Neural cell (in vitro differentiated cells): Measurements from ENCODE around the gene ARHGAP35. TPM values are rescaled to one million over a fixed set of nuclear protein-coding genes. Genes with fewer than 3 reads are reported as not detected.
"Not testable (repeated sequence)": the region's sequence is repeated elsewhere in the genome, so short reads cannot be mapped to it uniquely, and the experiment has no call there.

Experiments used
- H2AFZ ChIP-seq: fragments of 200-600, 300-800 bp; sonication (generic), shearing (Covaris generic); 2 replicates; pipeline ENCODE4 v1.6.0; 2014; ENCODE audit warnings: low read depth, mild to moderate bottlenecking, antibody characterized with exemption, low read length, moderate library complexity
- H3F3A ChIP-seq: fragments of 200-600 bp; shearing (Covaris generic); 2 replicates; pipeline ENCODE4 v1.6.1; 2016; ENCODE audit warnings: mild to moderate bottlenecking, moderate library complexity, mixed read lengths, antibody characterized with exemption, low read length; ENCODE audit not compliant: insufficient read depth, poor library complexity, severe bottlenecking
- H3K27ac ChIP-seq: fragments of 200-600, 300-800 bp; sonication (generic), shearing (Covaris generic); 2 replicates; pipeline ENCODE4 v1.5.1; 2014; ENCODE audit warnings: mild to moderate bottlenecking, low read length, moderate library complexity
- H3K27me3 ChIP-seq: fragments of 300-800, 200-600 bp; sonication (generic), shearing (Covaris generic); 2 replicates; pipeline ENCODE4 v1.6.0; 2014; ENCODE audit warnings: mild to moderate bottlenecking, low read depth, low read length, moderate library complexity; ENCODE audit not compliant: insufficient read depth
- H3K36me3 ChIP-seq: fragments of 300-800, 200-600 bp; sonication (generic), shearing (Covaris generic); 2 replicates; pipeline ENCODE4 v1.5.1; 2014; ENCODE audit warnings: mild to moderate bottlenecking, antibody characterized with exemption, low read length, moderate library complexity; ENCODE audit not compliant: insufficient read depth
- H3K4me2 ChIP-seq: fragments of 300-800, 200-600 bp; sonication (generic), shearing (Covaris generic); 2 replicates; pipeline ENCODE4 v1.6.0; 2014; ENCODE audit warnings: mild to moderate bottlenecking, low read length
- H3K4me3 ChIP-seq: fragments of 300-800, 200-600 bp; sonication (generic), shearing (Covaris generic); 2 replicates; pipeline ENCODE4 v1.5.1; 2014; ENCODE audit warnings: mild to moderate bottlenecking, low read length, moderate library complexity
- H3K79me2 ChIP-seq: fragments of 200-600 bp; shearing (Covaris generic); replicated peaks from 2 replicates; pipeline ENCODE4 v1.6.0; 2014; ENCODE audit warnings: mild to moderate bottlenecking, low read length, moderate library complexity; ENCODE audit not compliant: insufficient read depth
- H3K9ac ChIP-seq: fragments of 300-800, 200-600 bp; sonication (generic), shearing (Covaris generic); 2 replicates; pipeline ENCODE4 v1.6.1; 2016; ENCODE audit warnings: mild to moderate bottlenecking, low read length, mixed read lengths
- H3K9me2 ChIP-seq: fragments of 200-600 bp; shearing (Covaris generic); 2 replicates; pipeline ENCODE4 v1.6.1; 2016; ENCODE audit warnings: mild to moderate bottlenecking, low read length, mixed read lengths; ENCODE audit not compliant: insufficient read depth
- H3K9me3 ChIP-seq: fragments of 200-600, 300-800 bp; sonication (generic), shearing (Covaris generic); 2 replicates; pipeline ENCODE4 v1.6.1; 2016; ENCODE audit warnings: mild to moderate bottlenecking, mixed run types, low read length, moderate library complexity, mixed read lengths
- H4K20me1 ChIP-seq: fragments of 200-600 bp; shearing (Covaris generic); 2 replicates; pipeline ENCODE4 v1.6.1; 2016; ENCODE audit warnings: mild to moderate bottlenecking, mixed run types; ENCODE audit not compliant: insufficient read depth
- CTCF ChIP-seq: fragments of 450-650 bp; IDR thresholded peaks from 2 replicates; pipeline ENCODE4 v1.5.1; 2014; ENCODE audit warnings: antibody characterized with exemption, mild to moderate bottlenecking, moderate library complexity; ENCODE audit not compliant: poor library complexity, severe bottlenecking
- EP300 ChIP-seq: fragments of 450-650 bp; conservative IDR thresholded peaks from 2 replicates; pipeline ENCODE4 v1.6.1; 2014; ENCODE audit warnings: antibody characterized with exemption, mild to moderate bottlenecking, moderate library complexity; ENCODE audit not compliant: poor library complexity, severe bottlenecking
- EZH2 ChIP-seq: fragments of 200-600, 300-800 bp; shearing (Covaris generic), sonication (generic); IDR thresholded peaks from 2 replicates; pipeline ENCODE4 v1.6.1; 2014; ENCODE audit warnings: antibody characterized with exemption, low read length, borderline replicate concordance, mild to moderate bottlenecking; ENCODE audit not compliant: insufficient read depth, poor library complexity, severe bottlenecking
- MXI1 ChIP-seq: fragments of 450-650 bp; conservative IDR thresholded peaks from 2 replicates; pipeline ENCODE4 v1.6.1; 2014; ENCODE audit warnings: antibody characterized with exemption, mild to moderate bottlenecking; ENCODE audit not compliant: poor library complexity, severe bottlenecking
- POLR2AphosphoS5 ChIP-seq: IDR thresholded peaks from 2 replicates; pipeline ENCODE4 v1.6.1; 2012
- RAD21 ChIP-seq: fragments of 450-650 bp; conservative IDR thresholded peaks from 2 replicates; pipeline ENCODE4 v1.6.1; 2014; ENCODE audit warnings: antibody characterized with exemption, mild to moderate bottlenecking, moderate library complexity
- REST ChIP-seq: IDR thresholded peaks from 2 replicates; pipeline ENCODE4 v1.6.1; 2012; ENCODE audit warnings: borderline replicate concordance
- SMC3 ChIP-seq: fragments of 450-650 bp; conservative IDR thresholded peaks from 2 replicates; pipeline ENCODE4 v1.6.1; 2014; ENCODE audit warnings: antibody characterized with exemption, mild to moderate bottlenecking, moderate library complexity; ENCODE audit not compliant: poor library complexity
- TAF1 ChIP-seq: IDR thresholded peaks from 2 replicates; pipeline ENCODE4 v1.6.1; 2012; ENCODE audit warnings: low read depth
- polyA plus RNA-seq: library from polyadenylated mRNA; depleted of rRNA; stranded (reverse); fragments of >200 nt; gene quantifications from 2 replicates; pipeline ENCODE4 v1.2.3, GENCODE V29; 2014

ARHGAP35 gene
- polyA plus RNA-seq, 1 donor from 2014 or later, result 29.5 TPM

- Histone ChIP-seq H3K9ac (peak within 1 kb of the TSS; percentile 84), H3K27me3 (no peaks in the 10 kb centered on the region), H3K4me2 (peak within 1 kb of the TSS; percentile 83), H3K79me2 (peaks cover 4% of the 10 kb centered on the region), H3K4me3 (peak within 1 kb of the TSS; percentile 80), H4K20me1 (no peaks in the 10 kb centered on the region), H3F3A (peaks cover 5% of the 10 kb centered on the region), H3K27ac (peak within 1 kb of the TSS; percentile 89), H3K9me2 (no peaks in the 10 kb centered on the region), H2AFZ (peak within 1 kb of the TSS; percentile 46), H3K9me3 (no peaks in the 10 kb centered on the region), H3K36me3 (no peaks in the 10 kb centered on the region)
- TF ChIP-seq MXI1, result peak; percentile 88
- no peak for TF ChIP-seq EZH2
- TF ChIP-seq RAD21, result peak; percentile 39
- peak; percentile 40 for TF ChIP-seq TAF1
- no peak for TF ChIP-seq REST
- TF ChIP-seq CTCF, result peak; percentile 35
- peak; percentile 60 for TF ChIP-seq POLR2AphosphoS5
- TF ChIP-seq SMC3, result peak; percentile 42
- no peak for TF ChIP-seq EP300
Measured at GRCh38 chr19:46850228-46851203, 10.3 kb upstream of the ARHGAP35 start, which contains the start of gene AP2S1. Gene AP2S1 (minus strand): TSS chr19:46850846. CDS start chr19:46850766, 80 bp downstream.

- Histone ChIP-seq H3K4me3 (no peak overlapping the region), H2AFZ (no peak overlapping the region), H3K27ac (no peak overlapping the region), H3K9me3 (no peaks in the 10 kb centered on the region), H3K27me3 (no peaks in the 10 kb centered on the region), H3F3A (peaks cover 5% of the 10 kb centered on the region), H3K9me2 (no peaks in the 10 kb centered on the region), H3K9ac (no peak overlapping the region), H3K36me3 (no peaks in the 10 kb centered on the region), H3K4me2 (no peak overlapping the region), H4K20me1 (no peaks in the 10 kb centered on the region), H3K79me2 (peaks cover 4% of the 10 kb centered on the region)
- TF ChIP-seq TAF1, result no peak
- no peak for TF ChIP-seq CTCF
- TF ChIP-seq MXI1, result no peak
- TF ChIP-seq SMC3, result no peak
- TF ChIP-seq POLR2AphosphoS5, result no peak
Measured at GRCh38 chr19:46852830-46853229, 8.0 kb upstream of the ARHGAP35 start.

- H4K20me1 ChIP-seq, H3K9me3 ChIP-seq, H3K4me2 ChIP-seq, H2AFZ ChIP-seq, H3K27ac ChIP-seq, H3K9ac ChIP-seq, H3K9me2 ChIP-seq, H3K79me2 ChIP-seq, H3K27me3 ChIP-seq, H3F3A ChIP-seq, H3K36me3 ChIP-seq, H3K4me3 ChIP-seq: not testable (repeated sequence)
Measured at GRCh38 chr19:46854698-46855097, 6.1 kb upstream of the ARHGAP35 start.
